ENCODE results near the gene DNMT1.
"Not testable (repeated sequence)": the region's sequence is repeated elsewhere in the genome, so short reads cannot be mapped to it uniquely, and the experiment has no call there.

DNMT1 gene

GRCh38 chr19:10182076-10182475, 12.7 kb downstream of the DNMT1 start:
- no peak for DNase-seq

- DNase-seq, result no peak
Observed at GRCh38 chr19:10180459-10180858, 14.3 kb downstream of the DNMT1 start.

GRCh38 chr19:10180024-10180423, 14.7 kb downstream of the DNMT1 start:
- DNase-seq, result not testable (repeated sequence)

GRCh38 chr19:10173527-10173926, 21.2 kb downstream of the DNMT1 start:
- no peak for DNase-seq

GRCh38 chr19:10168386-10168948, 26.3 kb downstream of the DNMT1 start:
- no peak for DNase-seq

- DNase-seq, result no peak
Observed at GRCh38 chr19:10167459-10167858, 27.3 kb downstream of the DNMT1 start.

- DNase-seq, result not testable (repeated sequence)
Observed at GRCh38 chr19:10166501-10166900, 28.3 kb downstream of the DNMT1 start.

- no peak for DNase-seq
Observed at GRCh38 chr19:10166046-10166445, 28.7 kb downstream of the DNMT1 start.

GRCh38 chr19:10163536-10163935, 31.2 kb downstream of the DNMT1 start:
- DNase-seq, result no peak

GRCh38 chr19:10159610-10160009, 35.1 kb downstream of the DNMT1 start:
- no peak for DNase-seq

GRCh38 chr19:10158485-10158884, 36.3 kb downstream of the DNMT1 start:
- DNase-seq, result no peak

- no peak for DNase-seq
Observed at GRCh38 chr19:10158071-10158470, 36.7 kb downstream of the DNMT1 start.

GRCh38 chr19:10155839-10156238, 38.9 kb downstream of the DNMT1 start:
- no peak for DNase-seq

- no peak for DNase-seq
Observed at GRCh38 chr19:10152100-10152499, 42.7 kb downstream of the DNMT1 start.

- DNase-seq, result no peak
Observed at GRCh38 chr19:10151521-10151920, 43.2 kb downstream of the DNMT1 start.

- no peak for DNase-seq
Observed at GRCh38 chr19:10149427-10149826, 45.3 kb downstream of the DNMT1 start.

GRCh38 chr19:10146142-10146541, 48.6 kb downstream of the DNMT1 start:
- no peak for DNase-seq

- no peak for DNase-seq
Observed at GRCh38 chr19:10145031-10145430, 49.7 kb downstream of the DNMT1 start.

GRCh38 chr19:10144361-10144760, 50.4 kb downstream of the DNMT1 start:
- DNase-seq, result no peak

GRCh38 chr19:10143681-10144080, 51.1 kb downstream of the DNMT1 start:
- no peak for DNase-seq

- peak in 4 of 5 donors; percentile 39 to 67 (median 48) for DNase-seq
Observed at GRCh38 chr19:10142701-10143375, 51.9 kb downstream of the DNMT1 start.

GRCh38 chr19:10141973-10142372, 52.8 kb downstream of the DNMT1 start:
- DNase-seq, result no peak

GRCh38 chr19:10141479-10141878, 53.3 kb downstream of the DNMT1 start:
- no peak for DNase-seq

- DNase-seq, result no peak
Observed at GRCh38 chr19:10139952-10140351, 54.8 kb downstream of the DNMT1 start.
